HG03095 (cell line): ENCODE measurements around the gene TTC24.
"Not testable (repeated sequence)": the region's sequence is repeated elsewhere in the genome, so short reads cannot be mapped to it uniquely, and the experiment has no call there.

ENCODE experiments used
- ATAC-seq: cut with Tn5 transposase; IDR thresholded peaks from one replicate; pipeline ENCODE4 v1.9.1; 2021; ENCODE audit warnings: moderate library complexity; ENCODE audit not compliant: unreplicated experiment

TTC24 gene

GRCh38 chr1:156586323-156586722 lies 6.8 kb downstream of the TTC24 start:
- no peak for ATAC-seq

GRCh38 chr1:156586892-156587477 lies 7.5 kb downstream of the TTC24 start:
- ATAC-seq = no peak

GRCh38 chr1:156587927-156588326 lies 8.4 kb downstream of the TTC24 start:
- not testable (repeated sequence) for ATAC-seq

- no peak for ATAC-seq
These were observed 10.0 kb downstream of the TTC24 start for GRCh38 chr1:156589546-156589945.

GRCh38 chr1:156590326-156591180 lies 11.0 kb downstream of the TTC24 start:
- no peak for ATAC-seq

GRCh38 chr1:156591181-156591431 lies 11.6 kb downstream of the TTC24 start:
- no peak for ATAC-seq

- ATAC-seq = peak; percentile 77
These were observed 12.1 kb downstream of the TTC24 start, which contains the start of gene NAXE for GRCh38 chr1:156591432-156592157. TSS of gene NAXE (plus strand) at chr1:156591776. CDS start at chr1:156591805, 29 bp downstream.

GRCh38 chr1:156592158-156592909 lies 12.8 kb downstream of the TTC24 start:
- no peak for ATAC-seq

GRCh38 chr1:156592910-156593660 lies 13.6 kb downstream of the TTC24 start:
- ATAC-seq = no peak

- ATAC-seq = no peak
These were observed 14.1 kb downstream of the TTC24 start for GRCh38 chr1:156593661-156593989.

GRCh38 chr1:156594190-156594589 lies 14.7 kb downstream of the TTC24 start:
- no peak for ATAC-seq

- no peak for ATAC-seq
These were observed 15.5 kb downstream of the TTC24 start for GRCh38 chr1:156595016-156595415.

GRCh38 chr1:156596426-156596825 lies 16.9 kb downstream of the TTC24 start:
- ATAC-seq = no peak

- ATAC-seq = no peak
These were observed 18.6 kb downstream of the TTC24 start for GRCh38 chr1:156598125-156598524.

- no peak for ATAC-seq
These were observed 19.4 kb downstream of the TTC24 start for GRCh38 chr1:156598731-156599432.

GRCh38 chr1:156599811-156600210 lies 20.3 kb downstream of the TTC24 start:
- ATAC-seq = no peak

- no peak for ATAC-seq
These were observed 21.2 kb downstream of the TTC24 start for GRCh38 chr1:156600733-156601121.

- no peak for ATAC-seq
These were observed 21.8 kb downstream of the TTC24 start, which contains the start of gene GPATCH4 for GRCh38 chr1:156601122-156601830. TSS of gene GPATCH4 (minus strand) at chr1:156601479.

GRCh38 chr1:156601892-156602291 lies 22.4 kb downstream of the TTC24 start:
- no peak for ATAC-seq
